CD14-positive monocyte (primary cell): ENCODE data around the gene CACNA1H. TPM values are rescaled to one million over a fixed set of nuclear protein-coding genes. Genes with fewer than 3 reads are reported as not detected.

Source experiments
- DNase-seq, 3 donors: peaks; one replicate each; pipeline ENCODE4 v3.0.0-alpha.2; 2011 to 2022
- H2AFZ ChIP-seq: 2 replicates; pipeline ENCODE4 v1.6.0; 2012; ENCODE audit warnings: mild to moderate bottlenecking, low read depth, low read length, inconsistent platforms; ENCODE audit not compliant: insufficient read depth, poor library complexity, severe bottlenecking
- H3K27ac ChIP-seq, 2 donors: 1 replicate in 1 of 2; 2 replicates in 1 of 2; pipeline ENCODE4 v1.5.1; 2012 to 2013; ENCODE audit warnings: low read length in 2 of 2, control low read depth in 1 of 2, inconsistent platforms in 1 of 2, low read depth in 1 of 2, mild to moderate bottlenecking in 1 of 2
- H3K27me3 ChIP-seq, 2 donors: one replicate each; pipeline versions ENCODE4 v1.6.0 to v1.6.1; 2011 to 2013; ENCODE audit warnings: low read length in 2 of 2; ENCODE audit not compliant: control insufficient read depth in 2 of 2, insufficient read depth in 2 of 2
- H3K36me3 ChIP-seq, 2 donors: replicated peaks in 1 of 2; 1 replicate in 1 of 2; 2 replicates in 1 of 2; pipeline versions ENCODE4 v1.5.1 to v1.6.1; 2012 to 2013; ENCODE audit warnings: low read length in 2 of 2, control low read depth in 1 of 2, inconsistent platforms in 1 of 2, mild to moderate bottlenecking in 1 of 2; ENCODE audit not compliant: insufficient read depth in 2 of 2, control insufficient read depth in 1 of 2
- H3K4me1 ChIP-seq, 2 donors: 1 replicate in 1 of 2; 2 replicates in 1 of 2; pipeline versions ENCODE4 v1.5.1 to v1.6.1; 2012 to 2013; ENCODE audit warnings: low read length in 2 of 2, control low read depth in 1 of 2, inconsistent platforms in 1 of 2, mild to moderate bottlenecking in 1 of 2, moderate library complexity in 1 of 2; ENCODE audit not compliant: insufficient read depth in 2 of 2, control insufficient read depth in 1 of 2
- H3K4me2 ChIP-seq: replicated peaks from 2 replicates; pipeline ENCODE3; 2012; ENCODE audit warnings: low read length, moderate library complexity, mild to moderate bottlenecking; ENCODE audit not compliant: poor library complexity, severe bottlenecking; ENCODE audit errors: extremely low read depth
- H3K4me3 ChIP-seq, 3 experiments: fragments of 200-600 bp in 1 of 3; sonication (generic) in 1 of 3; replicated peaks in 1 of 3; 1 replicate in 2 of 3; 2 replicates in 1 of 3; pipeline ENCODE4 v1.5.1; 2011 to 2013; ENCODE audit warnings: low read length in 3 of 3, mild to moderate bottlenecking in 3 of 3, control low read depth in 2 of 3, low read depth in 2 of 3, inconsistent platforms in 1 of 3, moderate library complexity in 1 of 3
- H3K79me2 ChIP-seq: 2 replicates; pipeline ENCODE4 v1.6.0; 2012; ENCODE audit warnings: mild to moderate bottlenecking, control low read depth, inconsistent platforms, low read length, moderate library complexity; ENCODE audit not compliant: insufficient read depth
- H3K9ac ChIP-seq: 2 replicates; pipeline ENCODE4 v1.6.0; 2017; ENCODE audit warnings: low read length, mild to moderate bottlenecking; ENCODE audit not compliant: insufficient read depth, poor library complexity, severe bottlenecking
- H3K9me3 ChIP-seq, 2 donors: replicated peaks in 1 of 2; 1 replicate in 1 of 2; 2 replicates in 1 of 2; pipeline versions ENCODE4 v1.5.1 to v1.6.1; 2012 to 2013; ENCODE audit warnings: low read length in 2 of 2, control low read depth in 1 of 2; ENCODE audit not compliant: control insufficient read depth in 1 of 2, insufficient read depth in 1 of 2
- H4K20me1 ChIP-seq: 2 replicates; pipeline ENCODE4 v1.6.0; 2012; ENCODE audit warnings: mild to moderate bottlenecking, low read length, control low read depth, moderate library complexity; ENCODE audit not compliant: insufficient read depth
- H3K27ac Mint-ChIP-seq, 7 donors: one replicate each; pipeline ENCODE4 v1.8.0; 2020; ENCODE audit warnings: mild to moderate bottlenecking in 7 of 7, mixed read lengths in 7 of 7, moderate library complexity in 6 of 7, inconsistent platforms in 2 of 7
- H3K27me3 Mint-ChIP-seq, 3 donors: one replicate each; pipeline ENCODE4 v1.8.0; 2021 to 2022; ENCODE audit warnings: low read depth in 3 of 3, mild to moderate bottlenecking in 3 of 3, mixed read lengths in 3 of 3, moderate library complexity in 3 of 3, inconsistent platforms in 1 of 3
- H3K36me3 Mint-ChIP-seq, 2 donors: one replicate each; pipeline ENCODE4 v1.8.0; 2020; ENCODE audit warnings: mixed read lengths in 2 of 2, inconsistent platforms in 1 of 2, mild to moderate bottlenecking in 1 of 2
- H3K4me1 Mint-ChIP-seq: one replicate; pipeline ENCODE4 v1.8.0; 2020; ENCODE audit warnings: mild to moderate bottlenecking, mixed read lengths
- H3K4me3 Mint-ChIP-seq, 2 donors: one replicate each; pipeline ENCODE4 v1.8.0; 2020; ENCODE audit warnings: mild to moderate bottlenecking in 2 of 2, mixed read lengths in 2 of 2, moderate library complexity in 1 of 2
- H3K9me3 Mint-ChIP-seq, 7 donors: one replicate each; pipeline ENCODE4 v1.8.0; 2020 to 2022; ENCODE audit warnings: mixed read lengths in 7 of 7, mild to moderate bottlenecking in 6 of 7, moderate library complexity in 6 of 7, inconsistent platforms in 2 of 7
- CTCF ChIP-seq: fragments of 200-600 bp; IDR thresholded peaks from one replicate; pipeline ENCODE4 v1.8.0; 2022; ENCODE audit warnings: antibody characterized with exemption, mild to moderate bottlenecking
- WGBS: methylation state at CpG from one replicate; pipeline ENCODE4 v1.1.5; 2013; ENCODE audit warnings: missing lambda C conversion rate; ENCODE audit not compliant: insufficient coverage; 5-methylcytosine and 5-hydroxymethylcytosine counted together
- intact Hi-C, 2 donors: fragments of 100-400 bp; cut with micrococcal nuclease; formaldehyde crosslinking; loops; one replicate each; pipeline versions ENCODE4 v1.15.0 to v1.15.1; 2023
- polyA plus RNA-seq, 3 donors: library from polyadenylated mRNA; depleted of rRNA in 1 of 3; unstranded in 2 of 3; stranded (reverse) in 1 of 3; fragments of 300-500 nt in 2 of 3; fragments of >200 nt in 1 of 3; fragmentation: Illumina TruSeq in 2 of 3; gene quantifications; 1 replicate in 2 of 3; 2 replicates in 1 of 3; pipeline ENCODE4 v1.2.3, GENCODE V29; 2012 to 2021

CACNA1H gene
- polyA plus RNA-seq, 3 donors = not detected

- Histone ChIP-seq H3K4me2 (no peak overlapping the region), H3K36me3 (no peaks in the 10 kb centered on the region), H2AFZ (no peak overlapping the region), H4K20me1 (no peaks in the 10 kb centered on the region), H3K4me1 (no peaks in the 10 kb centered on the region), H3K9me3 (no peaks in the 10 kb centered on the region), H3K79me2 (no peaks in the 10 kb centered on the region), H3K27ac (no peak overlapping the region), H3K9ac (no peak overlapping the region), H3K27me3 (no peaks in the 10 kb centered on the region), H3K4me3 (no peak overlapping the region)
- H3K4me3 Mint-ChIP-seq = no peak overlapping the region
- intact Hi-C loops = no loop called here
- no peak for TF ChIP-seq CTCF
- peaks cover 0 to 4% (median 0%) of the 10 kb centered on the region in 7 donors for H3K9me3 Mint-ChIP-seq
- no peaks in the 10 kb centered on the region for H3K4me1 Mint-ChIP-seq
- H3K27ac Mint-ChIP-seq = no peak overlapping the region
- no peak for DNase-seq
- WGBS = 62% methylated on average over 13 of the region's 17 CpGs
- peaks cover 0 to 7% (median 2%) of the 10 kb centered on the region in 3 donors for H3K27me3 Mint-ChIP-seq
- no peaks in the 10 kb centered on the region for H3K36me3 Mint-ChIP-seq
Measured at GRCh38 chr16:1126044-1126443, 26.9 kb upstream of the CACNA1H start.

- no peaks in the 10 kb centered on the region for H3K36me3 Mint-ChIP-seq
- Histone ChIP-seq H2AFZ (no peak overlapping the region), H3K79me2 (no peaks in the 10 kb centered on the region), H3K4me2 (no peak overlapping the region), H3K9me3 (no peaks in the 10 kb centered on the region), H3K9ac (no peak overlapping the region), H4K20me1 (no peaks in the 10 kb centered on the region), H3K36me3 (no peaks in the 10 kb centered on the region), H3K4me1 (no peaks in the 10 kb centered on the region), H3K27me3 (no peaks in the 10 kb centered on the region), H3K4me3 (no peak overlapping the region), H3K27ac (no peak overlapping the region)
- WGBS = 39% methylated on average over 9 of the region's 10 CpGs
- DNase-seq = no peak
- no peak for TF ChIP-seq CTCF
- H3K4me3 Mint-ChIP-seq = no peak overlapping the region
- peaks cover 0 to 4% (median 0%) of the 10 kb centered on the region in 7 donors for H3K9me3 Mint-ChIP-seq
- intact Hi-C loops = no loop called here
- H3K4me1 Mint-ChIP-seq = no peaks in the 10 kb centered on the region
- H3K27me3 Mint-ChIP-seq = peaks cover 0 to 4% (median 2%) of the 10 kb centered on the region in 3 donors
- H3K27ac Mint-ChIP-seq = no peak overlapping the region
Measured at GRCh38 chr16:1126586-1126985, 26.3 kb upstream of the CACNA1H start.
